C4-2B (cell line): ENCODE data around the gene MYO15B.

ENCODE experiments used
- CTCF ChIP-seq: fragments of 450-650 bp; conservative IDR thresholded peaks from 2 replicates; pipeline ENCODE4 v1.5.1; 2017; ENCODE audit warnings: mild to moderate bottlenecking
- ZFX ChIP-seq: fragments of 450-650 bp; IDR thresholded peaks from 2 replicates; pipeline ENCODE4 v1.6.1; 2017

- no peak for TF ChIP-seq CTCF
- no peak for TF ChIP-seq ZFX
Observed at GRCh38 chr17:75607086-75607485, 19.5 kb downstream of the MYO15B start.
